Smooth muscle cell of the brain vasculature (primary cell): ENCODE results near the gene HK1.
A peak's percentile ranks its signal among the peaks of the same experiment; 100 is the strongest.

Experiments used
- DNase-seq: peaks from one replicate; pipeline ENCODE4 v3.0.0-alpha.2; 2012; ENCODE audit warnings: low read depth, low spot score

Gene HK1

GRCh38 chr10:69403066-69403465, 124.8 kb downstream of the HK1 start:
- DNase-seq: no peak

- DNase-seq: no peak
These were observed 125.2 kb downstream of the HK1 start for GRCh38 chr10:69403519-69403918.

GRCh38 chr10:69404786-69405185, 126.5 kb downstream of the HK1 start:
- no peak for DNase-seq

DNA sequence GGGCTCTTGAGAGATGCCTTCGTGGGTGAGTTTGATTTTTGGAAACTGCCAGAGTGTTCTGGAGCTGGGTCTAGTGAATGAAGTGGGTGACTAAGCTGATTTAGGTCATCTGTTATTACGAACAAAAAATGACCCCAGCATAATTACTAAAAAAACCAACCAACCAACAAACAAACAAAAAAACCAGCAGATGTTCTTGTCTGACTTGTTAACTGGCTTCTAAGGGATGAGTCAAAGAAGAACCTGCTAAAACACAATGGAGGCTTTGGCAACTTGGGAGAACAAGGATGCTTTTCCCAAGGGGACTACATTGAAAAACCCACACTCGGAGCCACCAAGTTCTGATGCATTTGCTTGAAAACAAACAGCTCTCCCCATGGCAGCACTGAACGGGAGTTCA, 126.9 kb downstream of the HK1 start:
- DNase-seq: no peak

- no peak for DNase-seq
These were observed 128.1 kb downstream of the HK1 start for GRCh38 chr10:69406302-69406811.

DNA sequence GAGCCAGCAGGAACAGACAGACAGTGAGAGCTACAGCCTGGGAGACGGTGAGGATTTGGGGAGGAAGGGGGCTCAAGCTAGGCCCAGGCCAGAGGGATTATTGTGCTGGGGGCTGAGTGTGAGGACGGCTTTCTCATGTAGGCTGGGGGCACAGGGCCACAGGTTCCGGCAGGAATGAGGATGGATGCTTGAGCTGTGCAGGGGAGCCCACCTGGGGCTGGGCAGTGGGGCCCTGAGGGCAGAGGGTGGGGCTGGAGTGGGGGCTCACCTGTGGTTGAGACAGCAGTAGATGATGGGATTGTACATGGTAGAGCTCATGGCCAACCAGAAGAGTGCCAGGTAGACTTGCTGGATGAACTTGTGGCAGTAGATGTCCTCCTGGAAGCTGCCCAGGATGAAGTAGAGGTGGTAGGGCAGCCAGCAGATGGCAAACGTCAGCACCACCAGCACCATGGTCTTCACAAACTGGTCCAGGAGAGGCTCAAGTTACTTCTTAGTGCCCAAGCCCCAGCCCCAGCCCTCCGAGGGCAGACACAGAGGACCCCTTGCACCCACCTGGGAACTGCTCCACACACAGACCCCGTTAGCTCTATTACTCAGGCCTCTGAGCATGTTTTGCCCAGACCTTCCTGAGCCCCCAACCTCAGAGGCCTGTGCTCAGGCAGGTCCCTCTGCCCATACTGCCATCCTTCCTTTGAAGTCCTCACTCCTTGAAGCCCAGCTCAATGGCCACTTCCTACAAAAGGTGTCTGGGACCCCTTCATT, 128.7 kb downstream of the HK1 start:
- no peak for DNase-seq

- DNase-seq: no peak
These were observed 129.5 kb downstream of the HK1 start for GRCh38 chr10:69407621-69408301.

DNA sequence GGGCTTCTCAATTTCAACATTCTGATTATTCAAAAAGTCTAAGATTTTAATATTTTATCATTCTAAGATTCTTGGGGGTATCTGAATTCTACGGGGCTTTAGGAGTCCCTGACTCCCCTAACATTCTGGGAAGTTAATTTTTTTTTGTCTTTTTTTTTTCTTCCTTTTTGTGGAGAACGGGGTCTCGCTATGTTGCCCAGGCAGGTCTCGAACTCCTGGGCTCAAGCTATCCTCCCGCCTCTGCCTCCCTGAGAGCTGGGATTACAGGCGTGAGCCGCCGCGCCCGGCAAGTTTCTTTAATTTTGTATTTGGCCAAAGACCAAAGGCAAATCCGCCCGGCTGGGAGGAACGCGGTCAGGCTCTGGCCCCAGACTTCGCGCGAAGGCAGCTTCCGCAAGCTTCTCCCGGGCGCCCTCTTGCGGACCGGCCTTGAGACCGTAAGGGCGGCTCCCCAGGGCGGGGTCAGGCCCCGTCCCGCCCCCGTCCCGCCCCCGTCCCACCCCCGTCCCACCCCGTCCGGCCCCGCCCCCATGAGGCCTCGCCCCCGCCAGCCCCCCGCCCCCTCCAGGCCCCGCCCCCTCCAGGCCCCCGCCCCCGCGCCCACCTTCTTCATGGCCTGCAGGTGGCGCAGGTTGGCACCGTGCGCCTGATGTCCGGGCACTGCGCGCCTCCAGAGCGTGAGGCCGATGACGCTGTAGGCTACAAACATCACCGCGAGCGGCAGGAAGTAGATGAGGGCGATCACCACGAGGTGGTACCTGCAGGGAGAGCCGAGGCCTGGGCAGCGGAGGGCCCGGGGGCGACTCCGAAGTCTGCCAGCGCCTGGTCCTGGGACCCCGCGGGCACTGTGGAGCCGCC, 130.3 kb downstream of the HK1 start:
- DNase-seq: peak; percentile 83

DNA sequence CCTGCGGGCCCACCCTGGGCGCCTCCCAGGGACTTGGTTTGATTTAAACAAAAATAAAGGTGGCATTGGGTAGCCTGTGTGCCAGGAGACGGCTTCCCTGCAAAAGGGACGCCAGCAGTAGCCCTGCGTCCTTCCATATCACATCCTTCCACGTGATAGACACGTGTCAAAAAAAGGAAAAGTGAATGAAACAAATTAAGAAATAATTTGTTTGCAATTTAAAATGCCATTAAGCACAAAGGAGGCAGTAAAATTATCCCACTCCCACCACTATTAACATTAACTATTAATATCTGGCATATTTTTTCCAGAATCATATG, 130.8 kb downstream of the HK1 start:
- DNase-seq: no peak

DNA sequence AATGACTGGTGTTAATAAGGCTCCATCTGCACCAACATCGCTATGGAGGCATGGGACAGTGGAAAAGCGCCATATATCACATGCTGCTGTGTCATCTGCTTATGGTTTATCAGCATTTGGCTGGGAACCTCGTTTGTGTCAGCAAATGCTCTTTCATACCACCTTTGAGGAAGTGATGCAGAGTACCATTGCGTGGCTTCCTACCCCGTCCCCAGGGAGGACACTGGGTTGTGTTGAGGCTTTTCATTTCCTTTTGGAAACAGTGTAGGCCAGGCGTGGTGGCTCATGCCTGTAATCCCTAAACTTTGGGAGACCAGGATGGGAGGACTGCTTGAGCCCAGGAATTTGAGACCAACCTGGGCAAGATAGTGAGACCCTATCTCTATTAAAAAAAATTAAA, 131.7 kb downstream of the HK1 start:
- no peak for DNase-seq

DNA sequence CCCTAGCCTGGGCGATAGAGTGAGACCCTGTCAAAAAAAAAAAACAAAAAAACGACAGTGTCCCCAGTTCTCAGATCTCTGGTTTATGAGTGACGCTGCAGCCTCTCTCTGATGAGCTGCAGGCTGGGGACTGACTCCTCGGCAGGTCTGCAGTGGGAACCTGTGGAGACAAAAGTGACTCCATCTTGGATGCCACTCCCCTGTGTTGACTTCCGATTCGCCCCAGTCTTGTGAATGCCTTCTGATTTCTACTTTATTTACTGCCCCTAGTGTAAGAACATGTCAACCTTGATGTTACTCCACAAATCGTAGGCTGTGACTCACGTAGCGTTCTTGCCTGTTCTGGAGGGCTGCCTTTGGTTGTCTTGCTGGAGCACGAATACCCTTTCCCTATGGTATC, 132.2 kb downstream of the HK1 start:
- no peak for DNase-seq

DNA sequence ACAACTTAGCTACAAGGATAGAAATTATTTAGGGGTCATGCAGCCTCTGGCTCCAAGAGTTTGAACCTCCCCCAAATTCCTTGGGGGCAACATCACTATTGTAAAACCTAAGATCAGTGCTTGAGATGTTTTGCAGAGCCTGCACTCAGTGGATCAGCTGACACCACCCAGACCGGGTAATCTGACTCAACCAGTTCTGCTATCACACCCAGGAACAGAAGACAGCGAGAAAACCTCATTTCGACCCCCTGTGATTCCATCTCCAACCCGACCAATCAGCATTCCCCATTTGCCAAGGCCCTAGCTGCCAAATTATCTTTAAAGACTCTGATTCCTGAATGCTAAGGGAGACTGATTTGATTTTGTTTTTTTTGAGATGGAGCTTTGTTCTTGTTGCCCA, 133.2 kb downstream of the HK1 start:
- no peak for DNase-seq

- no peak for DNase-seq
These were observed 134.0 kb downstream of the HK1 start for GRCh38 chr10:69412232-69412790.

DNA sequence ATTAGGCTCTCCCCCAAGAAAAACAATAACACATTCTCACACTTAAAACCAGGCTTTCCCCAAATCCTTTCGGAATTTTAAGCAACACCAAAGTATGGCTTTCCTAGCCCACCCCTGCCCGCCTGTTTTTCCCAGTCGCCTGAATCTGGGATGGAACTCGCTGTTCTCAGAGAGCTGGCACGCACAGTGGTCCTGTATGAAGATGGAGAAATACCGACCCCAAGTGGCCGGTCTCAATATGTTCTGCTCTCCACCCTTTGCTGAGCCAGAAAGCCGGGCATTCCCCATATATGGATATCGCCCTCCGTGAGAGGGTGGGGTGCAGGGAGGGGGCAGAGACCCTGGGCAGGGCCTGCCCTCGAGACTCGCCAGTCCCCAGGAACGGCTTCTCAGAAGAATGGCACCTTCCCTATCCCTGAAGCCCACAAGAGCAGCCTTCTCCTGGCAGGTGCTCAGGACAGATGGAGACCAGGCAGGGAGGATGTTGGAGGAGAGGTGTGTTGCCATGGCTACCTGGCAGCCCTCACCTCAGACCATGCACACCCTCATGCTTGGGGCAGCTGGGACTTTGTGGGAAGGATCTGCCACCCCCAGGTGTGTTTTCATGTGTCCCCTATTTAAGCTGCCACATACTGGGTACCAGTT, 135.0 kb downstream of the HK1 start:
- DNase-seq: peak; percentile 31

DNA sequence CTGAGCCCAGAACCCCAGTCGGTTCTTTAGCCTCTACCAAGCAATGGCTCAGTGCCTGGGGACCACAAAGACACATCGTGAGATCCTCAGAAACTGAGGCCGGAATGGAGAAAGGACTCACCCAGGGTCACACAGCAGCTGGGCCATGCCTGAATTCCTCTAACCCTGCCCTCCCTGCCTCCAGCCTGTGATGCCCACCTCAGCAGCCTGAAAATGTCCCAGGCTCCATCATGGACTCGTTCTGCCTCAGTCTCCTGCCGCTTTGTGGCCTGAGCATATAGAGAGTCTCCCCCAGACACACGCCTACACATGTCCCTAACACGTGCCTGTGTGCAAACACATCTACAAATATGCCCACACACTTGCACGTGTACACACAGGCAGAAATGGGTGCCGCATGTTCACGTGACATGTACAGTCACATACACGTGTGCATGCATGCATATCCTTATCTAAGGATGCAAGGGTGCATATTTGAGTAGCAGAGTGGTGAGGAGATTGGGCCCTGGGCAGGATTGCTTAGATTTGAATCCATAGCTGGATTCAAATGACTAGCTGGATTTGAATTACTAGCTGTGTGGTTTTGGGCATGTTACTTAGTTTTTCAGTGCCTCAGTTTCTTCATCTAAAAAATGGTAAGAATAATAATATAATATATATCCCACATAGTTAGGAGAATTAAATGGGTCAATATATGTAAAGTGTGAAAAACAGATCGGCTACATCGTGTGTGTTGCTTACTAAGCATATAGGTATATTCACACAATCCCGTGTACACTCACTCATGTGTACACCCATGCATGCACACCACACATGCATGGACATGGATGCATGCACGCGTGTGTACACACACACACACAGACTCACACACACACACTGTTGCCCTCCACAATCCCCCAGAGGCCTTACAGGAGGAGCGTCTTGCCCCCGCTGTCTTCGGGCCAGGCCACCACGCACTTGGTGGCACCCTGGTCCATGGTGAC, 136.0 kb downstream of the HK1 start:
- DNase-seq: no peak

- DNase-seq: no peak
These were observed 136.8 kb downstream of the HK1 start for GRCh38 chr10:69415049-69415448.

GRCh38 chr10:69415951-69416350, 137.7 kb downstream of the HK1 start:
- DNase-seq: no peak

DNA sequence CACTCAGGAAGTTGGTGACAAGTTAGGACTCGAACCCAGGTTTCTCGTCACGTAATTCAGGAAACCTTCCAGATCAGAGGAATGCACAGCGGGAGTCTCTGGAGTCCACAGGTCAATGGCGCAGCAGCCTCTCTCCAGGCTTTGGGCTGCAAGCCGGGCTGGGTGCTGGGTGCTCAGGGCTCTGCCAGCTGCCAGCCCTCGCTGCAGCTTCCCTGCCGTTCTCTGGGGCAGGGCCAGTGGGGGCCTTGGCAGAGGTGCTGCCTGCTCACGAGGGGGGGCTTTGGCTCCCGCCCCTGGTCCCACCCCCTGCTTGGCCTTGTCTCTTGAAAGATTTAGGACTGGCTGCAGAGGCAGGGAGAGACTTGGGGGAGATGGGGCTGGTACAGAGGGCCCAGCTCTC, 138.4 kb downstream of the HK1 start, which contains the start of gene TACR2:
Gene TACR2 (minus strand): TSS at position 224 of the 400 bp plus-strand sequence. CDS start 595 bp downstream, outside the sequence.
- DNase-seq: no peak

DNA sequence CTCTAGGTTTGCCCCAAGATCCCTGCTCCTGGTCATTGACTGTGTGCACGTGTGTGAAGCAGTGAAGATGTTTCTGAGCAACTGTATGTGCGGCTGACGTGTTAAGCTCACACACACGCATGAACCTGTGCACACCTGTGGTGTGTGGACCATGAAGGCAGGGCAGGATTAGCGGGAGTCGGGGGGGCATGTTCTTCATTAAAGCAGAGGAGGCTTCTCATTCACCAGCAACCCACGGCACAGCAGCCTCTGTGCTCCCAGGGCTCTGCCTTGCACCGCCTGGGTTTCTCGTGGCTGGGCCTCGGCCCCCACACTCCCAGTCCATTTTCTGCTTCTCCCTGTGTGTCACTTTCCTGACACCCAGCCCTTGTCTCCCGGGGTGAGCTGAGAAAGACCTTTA, 139.2 kb downstream of the HK1 start:
- no peak for DNase-seq

DNA sequence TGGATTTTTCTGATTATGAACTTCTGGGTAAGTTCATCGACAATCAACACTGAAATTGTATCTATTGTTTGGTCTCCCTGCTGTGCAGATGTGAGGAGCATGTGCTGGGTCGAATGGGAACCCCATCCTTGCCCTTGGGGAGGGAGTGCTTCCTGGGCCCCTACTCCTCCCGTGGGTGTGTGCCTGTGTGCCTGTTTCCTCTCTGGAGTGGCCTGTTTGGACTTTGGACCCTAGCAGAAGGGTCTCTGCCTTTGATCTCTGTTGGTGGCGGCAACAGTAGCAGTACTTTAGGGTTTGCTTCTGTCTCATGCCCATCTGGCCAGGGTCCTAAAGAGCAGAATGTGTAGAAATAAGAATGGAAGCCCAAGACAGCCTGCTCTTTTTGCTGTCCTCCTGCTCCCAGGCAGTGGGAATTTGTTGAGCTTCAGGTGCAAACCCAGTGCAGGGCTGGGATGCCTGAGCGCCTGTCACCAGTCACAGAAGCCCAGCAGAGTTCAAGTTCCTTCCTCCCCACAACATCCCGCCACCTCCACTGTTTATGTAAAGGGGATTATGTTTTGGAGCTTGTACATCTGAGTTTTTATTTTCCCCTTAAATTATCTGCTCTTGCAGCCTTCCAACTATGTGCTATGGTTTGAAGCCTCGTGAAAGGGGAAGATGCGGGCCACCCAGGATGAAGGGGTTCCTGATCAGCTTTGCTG, 139.9 kb downstream of the HK1 start:
- DNase-seq: no peak
